ENCODE measurements around the gene SYCN.

Gene SYCN

DNA sequence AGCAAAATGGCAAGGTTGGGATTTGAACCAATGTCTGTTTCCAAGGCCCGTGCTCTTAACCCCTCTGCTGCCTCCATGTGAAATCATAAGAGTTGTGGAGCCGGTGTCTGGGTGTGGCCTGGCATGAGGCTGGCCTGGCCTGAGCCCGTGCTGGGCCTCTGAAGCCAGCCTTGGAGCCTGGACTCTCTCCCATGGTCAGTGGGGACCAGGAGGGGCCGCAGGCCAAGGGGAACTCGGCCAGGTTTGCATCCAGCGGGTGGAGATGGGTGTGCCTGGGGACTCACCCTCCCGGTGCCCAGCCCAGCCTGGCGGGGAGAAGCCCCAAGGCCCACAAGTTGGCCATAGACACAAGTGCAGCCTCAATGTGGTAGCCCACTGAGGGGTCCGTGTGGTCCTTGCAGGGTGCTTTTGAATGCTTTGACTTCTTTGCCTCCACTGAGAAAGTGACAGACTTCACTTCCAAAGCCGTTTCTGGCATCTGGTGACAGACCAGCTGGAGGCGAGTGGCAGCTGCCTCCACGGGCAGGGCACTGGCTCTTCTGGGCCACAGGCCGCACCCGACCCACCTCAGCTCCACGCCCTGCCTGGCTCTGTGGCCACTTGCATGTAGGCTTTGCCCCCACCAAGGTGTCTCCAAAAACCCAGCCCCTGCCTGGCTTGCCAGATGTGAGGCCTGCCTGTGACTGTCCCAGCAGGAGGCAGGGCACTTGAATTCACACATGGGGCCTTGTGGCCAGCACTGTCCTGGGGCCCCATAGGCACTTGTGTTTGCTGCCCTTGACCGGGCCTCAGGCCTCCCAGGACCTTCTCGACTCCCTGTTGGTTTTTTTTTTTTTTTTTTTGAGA, 33.5 kb downstream of the SYCN start:
- H3K4me3 ChIP-seq (ENCODE audit: low read length), result no peak overlapping the region
- TF ChIP-seq, protein P1, sequence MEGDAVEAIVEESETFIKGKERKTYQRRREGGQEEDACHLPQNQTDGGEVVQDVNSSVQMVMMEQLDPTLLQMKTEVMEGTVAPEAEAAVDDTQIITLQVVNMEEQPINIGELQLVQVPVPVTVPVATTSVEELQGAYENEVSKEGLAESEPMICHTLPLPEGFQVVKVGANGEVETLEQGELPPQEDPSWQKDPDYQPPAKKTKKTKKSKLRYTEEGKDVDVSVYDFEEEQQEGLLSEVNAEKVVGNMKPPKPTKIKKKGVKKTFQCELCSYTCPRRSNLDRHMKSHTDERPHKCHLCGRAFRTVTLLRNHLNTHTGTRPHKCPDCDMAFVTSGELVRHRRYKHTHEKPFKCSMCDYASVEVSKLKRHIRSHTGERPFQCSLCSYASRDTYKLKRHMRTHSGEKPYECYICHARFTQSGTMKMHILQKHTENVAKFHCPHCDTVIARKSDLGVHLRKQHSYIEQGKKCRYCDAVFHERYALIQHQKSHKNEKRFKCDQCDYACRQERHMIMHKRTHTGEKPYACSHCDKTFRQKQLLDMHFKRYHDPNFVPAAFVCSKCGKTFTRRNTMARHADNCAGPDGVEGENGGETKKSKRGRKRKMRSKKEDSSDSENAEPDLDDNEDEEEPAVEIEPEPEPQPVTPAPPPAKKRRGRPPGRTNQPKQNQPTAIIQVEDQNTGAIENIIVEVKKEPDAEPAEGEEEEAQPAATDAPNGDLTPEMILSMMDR (conservative IDR thresholded peaks at IDR 0.05; ENCODE audit: low read depth, low read length), result no peak
- DNase-seq (ENCODE audit: low read depth), result no peak

DNA sequence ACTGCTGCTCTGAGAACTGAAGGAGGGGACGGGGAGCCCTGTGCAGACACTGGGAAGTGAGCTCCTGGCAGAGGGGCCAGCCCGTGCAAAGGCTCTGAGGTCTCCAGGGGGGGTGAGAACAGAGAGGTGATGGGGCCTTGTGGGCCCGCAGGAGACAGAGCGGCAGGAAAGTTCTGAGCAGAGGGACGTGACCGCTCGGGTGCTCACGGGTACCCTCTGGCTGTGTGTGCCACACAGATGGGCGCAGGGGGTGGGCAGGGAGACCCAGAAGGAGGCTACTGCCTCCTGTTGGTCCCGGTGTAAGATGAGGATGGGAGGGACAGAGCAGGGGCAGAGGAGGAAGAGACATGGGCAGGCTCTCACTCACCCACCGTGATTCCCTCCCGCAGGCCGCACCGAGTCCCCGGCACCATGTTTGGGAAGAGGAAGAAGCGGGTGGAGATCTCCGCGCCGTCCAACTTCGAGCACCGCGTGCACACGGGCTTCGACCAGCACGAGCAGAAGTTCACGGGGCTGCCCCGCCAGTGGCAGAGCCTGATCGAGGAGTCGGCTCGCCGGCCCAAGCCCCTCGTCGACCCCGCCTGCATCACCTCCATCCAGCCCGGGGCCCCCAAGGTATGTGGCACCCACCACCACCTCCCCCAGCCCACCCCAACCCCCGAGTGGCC, 34.8 kb downstream of the SYCN start:
- DNase-seq (ENCODE audit: low read depth), result no peak
- H3K4me3 ChIP-seq (ENCODE audit: low read length), result no peak overlapping the region
- TF ChIP-seq, protein P1 (conservative IDR thresholded peaks at IDR 0.05; ENCODE audit: low read depth, low read length), result no peak

DNA sequence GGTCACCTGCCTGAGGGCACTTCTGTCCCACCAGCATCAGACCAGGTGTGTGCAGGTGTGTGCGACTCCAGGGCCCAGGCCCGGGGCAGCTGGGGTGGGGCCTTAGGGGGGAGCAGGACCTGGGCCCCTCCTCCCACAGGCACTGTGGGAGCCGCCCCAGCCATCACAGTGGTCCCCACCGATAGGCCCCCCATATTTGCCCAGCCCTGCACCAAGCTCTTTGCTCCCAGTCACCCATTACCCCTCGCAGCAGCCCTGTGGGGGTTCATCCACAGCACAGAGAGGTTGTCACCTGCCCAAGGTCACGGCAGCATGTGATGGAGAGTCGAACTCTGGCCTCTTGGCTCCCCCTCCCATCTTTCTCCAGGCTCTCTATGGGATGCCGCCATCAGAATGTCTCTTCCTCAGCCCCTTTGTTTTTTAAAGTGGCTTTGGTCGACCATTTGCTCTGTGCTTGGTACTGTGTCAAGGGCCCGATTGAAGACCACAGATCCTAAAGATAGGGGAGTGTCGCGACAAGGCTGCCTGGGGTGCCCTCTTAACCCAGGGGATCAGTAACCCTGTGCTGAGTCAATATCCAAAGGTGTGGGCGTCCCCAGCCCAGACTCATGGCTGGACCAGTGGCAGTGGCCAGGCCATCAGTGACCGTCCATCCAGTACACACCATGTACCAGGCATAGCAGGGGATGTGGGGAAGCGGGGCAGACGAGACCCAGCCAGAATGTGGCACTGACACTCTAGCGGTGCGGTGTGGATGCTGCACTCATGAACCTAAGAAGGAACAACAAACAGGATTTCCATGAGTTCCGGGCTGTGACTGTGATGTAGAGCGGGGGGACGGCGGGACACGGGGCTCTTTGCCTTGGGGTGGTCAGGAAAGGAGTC, 35.6 kb downstream of the SYCN start:
- TF ChIP-seq, protein P1 (conservative IDR thresholded peaks at IDR 0.05; ENCODE audit: low read depth, low read length), result no peak
- H3K4me3 ChIP-seq (ENCODE audit: low read length), result no peak overlapping the region
- DNase-seq (ENCODE audit: low read depth), result no peak

DNA sequence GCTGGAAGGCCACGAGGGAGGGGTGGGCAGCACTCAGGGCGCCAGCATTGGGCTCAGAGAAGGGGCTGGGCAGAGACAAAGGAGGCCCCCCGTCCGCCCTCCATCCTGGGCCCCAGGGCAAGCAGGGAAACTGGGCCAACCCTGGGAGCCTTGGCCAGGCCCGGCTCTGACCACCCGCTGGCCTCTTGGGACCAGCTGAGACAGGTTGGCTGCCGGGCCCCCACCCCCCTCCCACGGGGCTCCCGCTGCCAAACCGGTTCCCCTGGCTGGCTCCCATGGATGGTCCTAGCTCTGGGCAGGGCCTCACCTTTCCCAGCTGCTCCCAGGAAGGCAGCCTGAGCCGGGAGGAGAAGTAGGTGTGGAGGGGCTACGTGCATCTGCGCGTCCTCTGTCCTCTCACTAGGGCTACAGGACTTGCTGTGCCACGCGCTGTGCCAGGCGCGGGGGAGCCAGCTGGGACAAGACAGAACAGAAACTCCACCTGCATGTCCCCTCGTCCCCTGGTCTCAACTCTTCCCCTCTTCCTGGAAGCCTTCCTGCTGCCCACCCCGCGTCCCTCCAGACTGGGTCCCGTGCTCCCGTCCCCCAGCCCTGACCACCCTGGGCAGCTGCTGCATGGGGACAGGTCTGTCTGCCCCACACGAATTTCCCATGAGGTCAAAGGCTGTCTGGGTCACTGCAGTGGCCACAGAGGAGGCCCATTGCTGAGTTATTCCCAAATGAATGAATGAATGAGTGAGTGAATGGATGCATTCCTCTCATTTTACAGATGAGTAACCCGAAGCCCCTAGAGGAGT, 36.4 kb downstream of the SYCN start:
- no peak for DNase-seq (ENCODE audit: low read depth)
- TF ChIP-seq, protein P1 (conservative IDR thresholded peaks at IDR 0.05; ENCODE audit: low read depth, low read length), result no peak
- no peak overlapping the region for H3K4me3 ChIP-seq (ENCODE audit: low read length)

DNA sequence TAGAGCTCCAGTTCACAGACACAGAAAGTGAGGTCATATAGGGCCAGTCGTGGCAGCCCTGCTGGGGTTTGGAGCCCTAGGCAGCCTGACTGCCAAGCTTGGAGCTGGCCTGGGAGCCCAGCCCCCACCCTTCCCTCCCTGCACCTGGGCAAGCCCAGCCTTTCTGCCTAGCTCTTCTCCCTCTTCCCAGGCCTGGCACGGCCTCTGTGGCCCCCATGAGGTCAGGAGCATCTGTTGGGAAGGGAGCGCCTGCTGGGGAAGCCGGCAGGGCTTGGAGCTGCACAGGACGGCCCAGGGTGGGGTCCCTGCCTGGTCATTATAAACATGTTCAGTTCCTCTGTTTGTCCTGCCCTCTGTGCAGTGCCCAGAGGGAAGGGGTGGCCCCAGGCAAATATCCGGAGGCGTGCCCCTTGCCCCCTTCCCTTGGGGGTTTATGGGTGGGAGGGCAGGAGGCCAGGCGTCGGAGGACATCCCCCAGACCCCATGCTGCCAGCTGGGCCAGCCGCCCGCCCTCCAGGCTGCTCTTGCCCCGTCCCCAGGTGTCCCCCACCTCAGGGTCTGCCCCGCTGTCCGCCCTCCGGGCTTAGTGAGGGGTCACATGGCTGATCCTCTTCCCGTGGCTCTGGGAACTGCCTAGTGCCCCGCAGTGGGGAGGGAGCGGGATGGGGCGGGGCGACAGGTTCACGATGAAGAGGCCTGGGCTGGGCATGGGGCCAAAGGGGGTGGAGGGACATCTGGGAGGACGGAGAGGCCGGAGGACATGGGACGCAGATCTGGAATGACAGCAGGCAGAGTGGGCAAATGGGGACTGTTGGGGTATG, 37.3 kb downstream of the SYCN start:
- DNase-seq (ENCODE audit: low read depth), result no peak
- H3K4me3 ChIP-seq (ENCODE audit: low read length), result no peak overlapping the region
- TF ChIP-seq, protein P1 (conservative IDR thresholded peaks at IDR 0.05; ENCODE audit: low read depth, low read length), result no peak

DNA sequence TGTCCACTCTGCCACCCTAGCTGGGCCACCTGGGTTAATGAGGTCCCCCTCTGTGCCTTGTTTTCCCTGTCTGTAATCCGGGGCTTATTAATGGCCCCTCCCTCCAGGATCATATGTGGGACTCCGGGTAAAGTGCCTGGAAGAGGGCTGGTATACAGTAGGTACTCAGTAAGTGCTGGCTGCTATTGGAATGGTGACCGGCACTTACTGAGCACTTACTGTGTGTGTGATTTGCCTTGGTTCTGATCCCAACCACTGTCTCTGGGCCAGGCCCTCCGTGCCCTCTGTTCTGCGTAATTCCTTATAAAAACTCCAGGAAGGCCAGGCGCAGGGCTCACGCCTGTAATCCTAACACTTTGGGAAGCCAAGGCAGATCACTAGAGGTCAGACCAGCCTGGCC, 38.2 kb downstream of the SYCN start:
- TF ChIP-seq, protein P1 (conservative IDR thresholded peaks at IDR 0.05; ENCODE audit: low read depth, low read length), result no peak
- no peak overlapping the region for H3K4me3 ChIP-seq (ENCODE audit: low read length)
- DNase-seq (ENCODE audit: low read depth), result no peak

All from retinal pigment epithelial cell (primary cell).